NCI-H524 (cell line): ENCODE results near the gene C6orf58.

Experiments used
- DNase-seq, 2 experiments: peaks; one replicate each; lab custom pipeline; 2025; lab: John Stamatoyannopoulos, UW

The C6orf58 gene

GRCh38 chr6:127576874-127577273, at the start of gene C6orf58:
C6orf58 (plus strand) TSS chr6:127577174; CDS start chr6:127577186, 12 bp downstream.
- DNase-seq = no peak

- DNase-seq = no peak
Observed at GRCh38 chr6:127533011-127533410, 44.0 kb upstream of the C6orf58 start.

- DNase-seq = no peak
Observed at GRCh38 chr6:127533736-127534135, 43.2 kb upstream of the C6orf58 start.

GRCh38 chr6:127538750-127539264, 38.2 kb upstream of the C6orf58 start:
- no peak for DNase-seq

- peak in 1 of 2 experiments; percentile 33 for DNase-seq
Observed at GRCh38 chr6:127539272-127539671, 37.7 kb upstream of the C6orf58 start.

- peak; percentile 19 to 42 for DNase-seq
Observed at GRCh38 chr6:127547215-127547614, 29.8 kb upstream of the C6orf58 start.

GRCh38 chr6:127547904-127548649, 28.9 kb upstream of the C6orf58 start:
- DNase-seq = peak in 1 of 2 experiments; percentile 19

- DNase-seq = no peak
Observed at GRCh38 chr6:127550403-127550802, 26.6 kb upstream of the C6orf58 start.

- DNase-seq = peak; percentile 76 to 83
Observed at GRCh38 chr6:127554435-127555006, 22.5 kb upstream of the C6orf58 start.

GRCh38 chr6:127561660-127562059, 15.3 kb upstream of the C6orf58 start:
- no peak for DNase-seq

GRCh38 chr6:127564761-127565160, 12.2 kb upstream of the C6orf58 start:
- DNase-seq = no peak

GRCh38 chr6:127566119-127566518, 10.9 kb upstream of the C6orf58 start:
- DNase-seq = no peak

GRCh38 chr6:127566651-127567050, 10.3 kb upstream of the C6orf58 start:
- DNase-seq = no peak

GRCh38 chr6:127567476-127567875, 9.5 kb upstream of the C6orf58 start:
- no peak for DNase-seq

- no peak for DNase-seq
Observed at GRCh38 chr6:127570739-127571389, 6.1 kb upstream of the C6orf58 start.

- no peak for DNase-seq
Observed at GRCh38 chr6:127578900-127579299, 1.9 kb downstream of the C6orf58 start.

- no peak for DNase-seq
Observed at GRCh38 chr6:127581576-127581975, 4.6 kb downstream of the C6orf58 start.

- DNase-seq = no peak
Observed at GRCh38 chr6:127582777-127583462, 5.9 kb downstream of the C6orf58 start.

GRCh38 chr6:127585123-127585522, 8.1 kb downstream of the C6orf58 start:
- DNase-seq = no peak

GRCh38 chr6:127586372-127586771, 9.4 kb downstream of the C6orf58 start:
- no peak for DNase-seq

GRCh38 chr6:127587875-127588274, 10.9 kb downstream of the C6orf58 start:
- DNase-seq = no peak

- DNase-seq = no peak
Observed at GRCh38 chr6:127589135-127589534, 12.2 kb downstream of the C6orf58 start.
